HG03565 (cell line): ENCODE results near the gene ARPC2.

Experiments
- ATAC-seq: cut with Tn5 transposase; IDR thresholded peaks from one replicate; pipeline ENCODE4 v1.9.1; 2021; ENCODE audit warnings: mild to moderate bottlenecking, moderate library complexity; ENCODE audit not compliant: unreplicated experiment

Gene ARPC2

DNA sequence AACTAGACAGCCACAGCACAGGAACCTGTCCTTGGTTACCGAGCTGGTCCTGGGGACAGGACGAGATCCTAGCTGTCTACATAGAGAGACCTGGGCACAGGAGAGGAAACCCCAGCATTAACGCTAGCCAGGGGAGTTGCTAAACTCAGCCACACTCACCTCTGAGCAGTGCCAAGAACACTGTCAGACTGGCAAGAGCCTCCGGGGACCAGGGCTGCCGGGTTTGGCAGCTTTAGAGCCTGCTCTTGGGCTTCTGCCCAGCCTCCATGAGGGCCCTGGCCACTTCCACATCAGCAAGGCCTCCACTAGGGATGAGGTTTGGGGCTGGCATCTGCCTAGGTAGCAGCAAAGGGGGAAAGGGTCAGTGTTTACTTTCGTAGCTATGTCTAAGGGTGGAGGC lies 68.6 kb downstream of the ARPC2 start:
- ATAC-seq, result no peak

DNA sequence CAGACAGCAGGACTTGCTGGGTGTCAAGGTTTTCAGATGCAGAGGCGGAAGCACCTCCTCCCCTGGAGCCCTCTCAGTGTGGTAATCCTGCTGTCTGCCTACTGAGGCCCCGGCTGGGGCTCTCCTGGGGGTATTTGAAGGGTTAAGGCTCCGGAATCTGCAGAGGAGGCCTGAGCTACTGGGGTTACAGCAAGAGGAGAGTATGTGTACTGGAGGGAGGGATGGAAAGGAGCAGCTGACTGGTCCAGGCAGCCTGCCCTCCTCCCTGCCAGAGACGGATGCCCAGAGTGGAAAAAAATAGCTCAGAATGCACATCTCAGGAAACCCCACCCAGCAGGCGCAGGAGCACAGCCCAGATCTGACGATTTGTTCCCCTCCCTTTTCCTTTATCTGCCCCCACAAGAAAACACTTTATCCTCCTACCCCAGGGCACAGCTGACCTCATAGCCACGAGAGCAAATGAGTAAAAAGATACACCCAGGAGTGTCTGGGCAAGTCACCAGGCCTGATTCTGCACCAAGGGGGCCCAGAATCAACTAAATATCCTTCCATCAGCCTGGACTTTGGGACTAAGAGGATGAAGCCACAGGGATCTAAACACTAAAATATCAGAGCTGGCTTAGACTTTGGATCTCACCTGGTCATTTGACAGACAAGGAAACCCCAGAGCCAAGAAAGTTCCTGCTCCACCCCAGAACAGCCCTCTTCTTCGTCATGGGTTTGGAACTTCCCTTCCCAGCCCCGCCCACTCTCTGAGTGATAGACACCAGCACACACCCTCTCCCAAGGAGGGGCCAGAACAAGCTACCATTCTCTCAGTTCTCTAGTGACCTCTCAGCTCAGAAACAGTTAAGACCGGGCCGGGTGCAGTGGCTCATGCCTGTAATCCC lies 69.8 kb downstream of the ARPC2 start:
- ATAC-seq, result peak; percentile 47

DNA sequence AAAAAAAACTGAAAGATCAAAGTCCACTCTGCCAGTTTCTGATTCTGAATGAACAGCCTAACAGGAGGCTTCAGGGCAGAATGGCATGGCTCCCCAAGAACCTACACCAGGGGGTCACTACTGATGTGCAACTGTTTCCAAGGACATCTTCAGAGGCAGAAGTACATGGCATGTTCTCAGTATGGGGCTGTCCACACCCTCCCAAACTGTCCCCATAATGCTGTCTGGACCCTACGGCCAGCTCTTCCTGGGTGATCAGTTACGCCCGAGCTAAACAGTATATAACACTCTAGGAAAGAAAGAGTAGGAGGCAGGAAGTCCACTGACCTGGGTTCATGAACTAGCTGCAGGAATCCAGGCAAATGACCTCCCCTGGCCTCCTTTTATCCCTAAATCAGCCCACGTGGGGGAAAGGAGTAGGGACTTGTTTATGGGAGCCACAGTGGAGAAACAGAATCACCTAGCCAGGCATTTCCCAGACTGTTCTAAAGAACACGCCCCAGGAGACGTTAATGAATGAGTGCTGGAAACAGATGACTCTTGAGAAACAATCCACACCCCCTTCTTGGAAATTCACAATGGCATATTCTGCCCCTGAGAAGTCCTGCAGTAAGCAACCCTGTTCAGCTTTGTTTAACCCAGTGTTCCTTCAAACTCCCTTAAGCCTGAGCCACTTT lies 72.8 kb downstream of the ARPC2 start:
- no peak for ATAC-seq

DNA sequence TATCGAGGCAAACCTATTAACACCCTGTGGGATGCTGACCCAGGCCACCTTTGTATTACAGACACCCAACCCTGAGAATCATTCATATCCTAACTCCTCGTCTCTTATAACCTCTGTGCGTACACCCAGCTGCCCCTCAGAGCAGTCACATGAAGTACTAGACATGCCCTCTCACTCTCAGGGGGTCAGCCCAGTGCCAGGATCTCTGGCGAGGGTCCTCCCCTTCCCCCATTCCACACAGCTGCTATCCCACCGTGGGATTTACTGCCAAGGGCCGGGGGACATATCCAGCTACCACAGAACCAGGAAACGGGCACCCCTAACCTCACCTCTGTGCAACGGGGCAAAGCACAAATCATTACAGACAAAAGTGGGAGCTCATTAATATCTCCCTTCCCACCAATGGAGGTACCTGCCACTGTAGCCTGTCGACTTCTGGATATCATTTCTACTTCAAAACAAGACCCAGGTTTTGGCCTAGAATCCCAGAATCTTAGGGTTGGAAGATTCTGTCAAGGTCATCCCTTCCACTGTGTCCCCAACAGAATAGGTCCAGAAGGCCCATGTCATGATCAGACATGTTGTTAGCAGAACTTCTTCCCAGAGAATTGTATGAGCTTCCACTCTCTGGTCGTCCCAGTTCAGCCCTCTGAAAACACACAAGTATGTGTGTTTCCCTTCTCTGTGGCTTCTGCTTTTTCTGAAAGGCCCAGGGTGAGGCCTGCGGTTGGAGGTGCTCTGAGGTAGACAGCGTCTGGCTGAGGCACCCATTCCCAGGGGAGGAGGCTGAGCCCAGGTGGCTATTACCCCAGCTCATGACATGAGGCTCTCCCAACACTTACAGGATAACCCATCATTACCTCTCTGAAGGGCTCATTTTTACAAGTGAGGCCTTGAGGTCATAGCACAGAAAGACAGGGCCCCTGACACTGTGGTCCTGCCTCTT lies 73.6 kb downstream of the ARPC2 start:
- ATAC-seq, result peak; percentile 44

DNA sequence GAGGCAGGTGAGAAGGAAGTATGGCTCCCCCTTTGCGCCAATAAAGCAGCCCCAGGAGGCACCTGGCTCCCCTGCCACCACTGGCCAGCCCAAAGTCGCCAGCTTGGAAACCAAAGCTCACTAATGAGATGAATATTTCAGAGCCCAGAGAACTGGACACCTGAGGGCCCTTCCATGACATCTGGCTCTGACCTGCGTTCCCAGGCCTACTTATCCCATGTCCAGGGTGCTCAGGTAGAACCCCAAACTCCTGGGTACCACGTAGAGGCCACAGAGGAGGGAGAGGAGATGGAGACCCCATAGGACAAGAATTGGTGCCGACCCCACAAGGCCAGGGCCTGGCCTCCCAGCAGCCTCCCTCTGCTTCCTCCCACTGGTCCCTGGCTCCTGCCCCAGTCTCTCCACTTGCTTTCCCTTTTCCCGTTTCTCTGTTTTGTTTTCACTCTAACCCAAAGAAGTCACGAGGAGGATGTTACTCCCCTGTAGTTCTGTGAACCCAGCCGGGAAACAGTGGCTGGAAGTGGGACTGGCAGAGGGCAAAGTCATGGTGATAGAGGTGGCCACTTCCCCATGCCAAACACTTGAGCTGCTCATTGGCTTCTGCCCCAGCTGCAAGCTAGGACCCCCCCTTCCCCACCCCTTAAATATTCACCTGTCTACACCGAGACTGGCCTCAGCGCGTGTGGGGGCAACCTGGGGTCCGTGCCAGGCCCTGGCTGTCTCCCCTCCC lies 74.5 kb downstream of the ARPC2 start:
- no peak for ATAC-seq

DNA sequence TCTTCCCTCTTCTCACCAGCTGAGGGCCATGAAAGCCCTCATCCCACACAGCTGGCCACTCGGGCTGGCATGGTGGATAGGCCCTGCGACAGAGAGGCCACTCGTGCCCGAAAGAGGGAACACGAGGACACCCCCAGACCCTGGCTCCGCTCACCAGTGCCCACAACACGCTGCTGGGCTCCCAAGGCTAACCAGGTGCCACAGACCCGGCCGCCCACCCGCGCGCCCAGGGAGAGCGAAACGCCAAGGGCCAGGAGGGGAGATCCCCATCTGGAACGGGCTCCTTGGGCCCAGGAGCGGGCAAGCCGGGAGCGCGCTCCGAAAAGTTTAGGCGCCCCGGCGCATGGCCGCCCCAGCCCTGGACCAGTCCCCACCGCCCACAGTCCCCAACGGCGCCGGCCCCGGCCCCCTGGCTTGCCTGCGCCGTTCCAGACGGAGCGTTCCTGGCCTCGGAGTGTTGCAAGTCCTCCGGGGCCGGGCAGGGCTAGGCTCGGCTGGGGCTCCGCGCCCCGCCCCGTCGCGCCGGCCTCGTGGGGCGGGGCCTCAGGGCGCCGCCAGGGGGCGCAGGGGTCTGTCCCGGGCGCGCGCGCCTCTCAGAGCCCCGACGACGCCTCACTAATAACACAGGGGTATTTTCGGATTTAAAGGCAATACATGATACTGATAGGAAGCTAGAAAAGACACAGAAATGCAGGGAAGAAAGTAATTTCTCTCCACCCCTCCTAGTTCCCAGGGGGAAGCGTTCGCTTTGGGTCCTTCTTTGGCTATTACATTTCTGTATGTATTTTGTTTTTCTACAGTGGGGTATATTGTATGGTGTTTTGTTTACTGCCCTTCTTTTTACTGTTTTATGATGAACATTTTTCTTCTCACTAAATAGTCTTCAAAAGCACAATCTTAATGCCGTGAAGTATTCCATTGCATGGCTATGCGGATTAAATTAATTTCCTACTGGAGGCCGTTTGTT lies 75.3 kb downstream of the ARPC2 start, which contains the start of gene TMBIM1:
TMBIM1 (minus strand) TSS at position 456 of the 967 bp plus-strand sequence. CDS start 10,362 bp downstream, outside the sequence.
- peak; percentile 67 for ATAC-seq

GRCh38 chr2:218293715-218294429 lies 76.9 kb downstream of the ARPC2 start:
- no peak for ATAC-seq

DNA sequence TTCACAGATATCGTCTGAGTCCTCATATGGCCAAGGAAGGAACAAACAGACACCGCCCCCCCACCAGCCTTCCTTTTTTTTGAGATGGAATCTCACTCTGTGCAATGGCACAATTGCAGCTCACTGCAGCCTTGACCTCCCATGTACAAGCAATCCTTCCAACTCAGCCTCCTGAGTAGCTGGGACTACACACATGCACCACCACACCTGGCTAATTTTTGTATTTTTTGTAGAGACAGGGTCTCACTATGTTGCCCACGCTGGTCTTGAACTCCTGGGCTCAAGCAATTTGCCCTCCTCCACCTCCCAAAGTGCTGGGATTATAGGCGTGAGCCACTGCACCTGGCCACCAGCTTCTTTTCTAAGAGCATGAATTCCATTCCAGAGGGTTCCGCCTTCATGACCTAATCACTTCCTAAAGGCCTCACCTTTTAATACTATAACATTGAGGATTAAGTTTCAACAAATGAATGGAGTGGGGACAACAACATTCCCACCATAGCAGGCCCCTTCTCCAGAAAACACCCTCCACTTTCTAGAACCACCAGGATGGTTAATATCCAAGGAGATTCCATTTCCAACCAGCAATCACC lies 77.5 kb downstream of the ARPC2 start:
- ATAC-seq, result no peak

GRCh38 chr2:218295029-218295428 lies 78.0 kb downstream of the ARPC2 start:
- no peak for ATAC-seq

- no peak for ATAC-seq
These were observed 79.2 kb downstream of the ARPC2 start for GRCh38 chr2:218296200-218296599.

- ATAC-seq, result no peak
These were observed 79.9 kb downstream of the ARPC2 start for GRCh38 chr2:218296847-218297246.

GRCh38 chr2:218298314-218298875 lies 81.4 kb downstream of the ARPC2 start:
- ATAC-seq, result no peak

DNA sequence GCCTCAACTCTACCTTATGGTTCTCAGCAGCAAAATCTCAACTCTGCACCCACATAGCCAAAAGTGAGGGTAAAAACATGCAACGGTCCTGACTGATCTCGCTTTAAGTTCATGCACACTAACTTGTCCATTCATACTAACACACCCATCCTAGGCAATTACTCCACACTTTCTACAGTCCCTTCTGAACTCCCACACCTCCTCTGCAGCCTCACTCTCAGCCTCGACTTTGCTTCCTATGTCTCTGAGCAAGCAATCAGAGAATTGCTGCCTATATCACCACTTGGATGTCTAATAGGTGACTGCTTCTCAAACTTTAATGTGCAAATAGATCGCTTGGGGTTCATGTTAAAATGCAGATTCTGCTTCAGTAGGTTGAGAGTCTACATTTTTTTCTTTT lies 83.2 kb downstream of the ARPC2 start:
- ATAC-seq, result no peak

- peak; percentile 72 for ATAC-seq
These were observed 84.3 kb downstream of the ARPC2 start for GRCh38 chr2:218301176-218301819.
